ENCODE results near the gene ADD1.

- TF ChIP-seq, protein P1, sequence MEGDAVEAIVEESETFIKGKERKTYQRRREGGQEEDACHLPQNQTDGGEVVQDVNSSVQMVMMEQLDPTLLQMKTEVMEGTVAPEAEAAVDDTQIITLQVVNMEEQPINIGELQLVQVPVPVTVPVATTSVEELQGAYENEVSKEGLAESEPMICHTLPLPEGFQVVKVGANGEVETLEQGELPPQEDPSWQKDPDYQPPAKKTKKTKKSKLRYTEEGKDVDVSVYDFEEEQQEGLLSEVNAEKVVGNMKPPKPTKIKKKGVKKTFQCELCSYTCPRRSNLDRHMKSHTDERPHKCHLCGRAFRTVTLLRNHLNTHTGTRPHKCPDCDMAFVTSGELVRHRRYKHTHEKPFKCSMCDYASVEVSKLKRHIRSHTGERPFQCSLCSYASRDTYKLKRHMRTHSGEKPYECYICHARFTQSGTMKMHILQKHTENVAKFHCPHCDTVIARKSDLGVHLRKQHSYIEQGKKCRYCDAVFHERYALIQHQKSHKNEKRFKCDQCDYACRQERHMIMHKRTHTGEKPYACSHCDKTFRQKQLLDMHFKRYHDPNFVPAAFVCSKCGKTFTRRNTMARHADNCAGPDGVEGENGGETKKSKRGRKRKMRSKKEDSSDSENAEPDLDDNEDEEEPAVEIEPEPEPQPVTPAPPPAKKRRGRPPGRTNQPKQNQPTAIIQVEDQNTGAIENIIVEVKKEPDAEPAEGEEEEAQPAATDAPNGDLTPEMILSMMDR (conservative IDR thresholded peaks at IDR 0.05 in 1 of 2, IDR thresholded peaks at IDR 0.05 in 1 of 2; ENCODE audit: extremely low read depth in 1 of 2, insufficient read depth in 1 of 2, low read depth in 1 of 2, low read length in 2 of 2) = no peak
- no peak for TF ChIP-seq EZH2 (IDR thresholded peaks at IDR 0.05; ENCODE audit: borderline replicate concordance, low read length)
Observed at GRCh38 chr4:2812612-2813354, 30.9 kb upstream of the ADD1 start.

Measured in mammary epithelial cell (primary cell).